ENCODE results near the gene MOCOS. TPM values are rescaled to one million over a fixed set of nuclear protein-coding genes. Genes with fewer than 3 reads are reported as not detected.
A peak's percentile ranks its signal among the peaks of the same experiment; 100 is the strongest.

MOCOS gene
- total and polyA plus RNA-seq, 2 of the 13 experiments (the other 11 are each of a cell fraction or from before 2014, with no cell fraction given): 7.7 to 15.4 TPM

- H3K4me1 ChIP-seq (ENCODE audit: insufficient read depth, low read length): peaks cover 54% of the 10 kb centered on the region
- in situ Hi-C loops (cut with HindIII; ENCODE audit: extremely low pct_ligation_motif_present, low pct_unique_long_range_greater_than_20kb) (no loop called here), intact Hi-C loops (cut with micrococcal nuclease; ENCODE audit: unreplicated experiment) (loop anchor here (2.0 to 10.0 kb wide), 3 partner anchors 59 to 97 kb away; partner anchors contain the start of genes ELP2 and SLC39A6)
- DNase-seq (ENCODE audit: low spot score) (peak; percentile 52), FAIRE-seq (no peak), ATAC-seq (peak; percentile 56)
- no peak overlapping the region for H2AFZ ChIP-seq (ENCODE audit: low read length)
- 3% methylated on average over 27 of the region's 43 CpGs for WGBS (ENCODE audit: low lambda C conversion rate)
- no TSS peak for BruUV-seq (replicated peaks)
- H3K4me3 ChIP-seq (replicated peaks in 1 of 3; ENCODE audit: insufficient read depth in 1 of 3, low read depth in 2 of 3, low read length in 3 of 3): peak overlapping the region; percentile 79 to 86 (median 81)
- H3K36me3 ChIP-seq (replicated peaks in 1 of 2; ENCODE audit: control insufficient read depth in 1 of 2, insufficient read depth in 2 of 2, low read length in 2 of 2): peaks cover 4 to 11% of the 10 kb centered on the region in 2 experiments; a peak in 2 of 5 replicates
- H3K4me2 ChIP-seq (ENCODE audit: low read depth, low read length): peak overlapping the region; percentile 70
- H3K9me3 ChIP-seq (ENCODE audit: low read length): no peaks in the 10 kb centered on the region
- peak overlapping the region; percentile 95 for H3K9ac ChIP-seq (ENCODE audit: insufficient read depth, low read depth, low read length)
- H3K27me3 ChIP-seq (ENCODE audit: control insufficient read depth in 1 of 2, insufficient read depth in 2 of 2, low read length in 2 of 2): no peaks in the 10 kb centered on the region; a peak in 1 of 5 replicates
- ChIA-PET CTCF (ENCODE audit: low intra/inter-chr PET ratio, low total read pairs) (no interaction called here), POLR2A (interaction anchor here (0.7 to 7.4 kb wide), 9 partner anchors 8 to 58 kb away, joined by 3 to 103 read pairs (median 5); partner anchors contain the start of genes ELP2 and SLC39A6)
- peaks cover 36% of the 10 kb centered on the region for H3K79me2 ChIP-seq (ENCODE audit: insufficient read depth, low read length)
- peak overlapping the region; percentile 72 for H3K27ac ChIP-seq (ENCODE audit: extremely low read length, insufficient read depth, low read length)
- H4K20me1 ChIP-seq (ENCODE audit: insufficient read depth, low read length): no peaks in the 10 kb centered on the region
- peak; percentile 18; the same call in 1 of the 2 replicates for TF ChIP-seq CCDC6 (CRISPR knock-in tag; IDR thresholded peaks at IDR 0.05)
- 0 out of 2 replicates have a peak, but pooled peaks have one; percentile 59 for TF ChIP-seq ZNF572 (CRISPR knock-in tag; IDR thresholded peaks at IDR 0.05)
- no peak for TF ChIP-seq ZNF724P (CRISPR knock-in tag; IDR thresholded peaks at IDR 0.05; ENCODE audit: borderline replicate concordance)
- TF ChIP-seq SAP130 (CRISPR knock-in tag; IDR thresholded peaks at IDR 0.05; ENCODE audit: low read depth): peak; percentile 57
- TF ChIP-seq EEA1 (CRISPR knock-in tag; IDR thresholded peaks at IDR 0.05; ENCODE audit: borderline replicate concordance): peak; percentile 7; the same call in 1 of the 2 replicates
- TF ChIP-seq RARA (CRISPR knock-in tag; IDR thresholded peaks at IDR 0.05): peak; percentile 38; the same call in 1 of the 2 replicates
- TF ChIP-seq ZNF580 (CRISPR knock-in tag; IDR thresholded peaks at IDR 0.05; ENCODE audit: borderline replicate concordance, low read depth): peak; percentile 29; the same call in 1 of the 2 replicates
- peak; percentile 73 for TF ChIP-seq ZNF232 (CRISPR knock-in tag; IDR thresholded peaks at IDR 0.05; ENCODE audit: borderline replicate concordance)
- TF ChIP-seq ZNF30 (CRISPR knock-in tag; IDR thresholded peaks at IDR 0.05): 0 out of 2 replicates have a peak, but pooled peaks have one; percentile 26
- TF ChIP-seq KDM2A (CRISPR knock-in tag; IDR thresholded peaks at IDR 0.05; ENCODE audit: borderline replicate concordance, low read depth): 0 out of 2 replicates have a peak, but pooled peaks have one; percentile 19
- TF ChIP-seq EP300 (IDR thresholded peaks at IDR 0.05; ENCODE audit: low read depth in 2 of 2, low read length in 2 of 2): no peak
- TF ChIP-seq EP300 (CRISPR knock-in tag; IDR thresholded peaks at IDR 0.05; ENCODE audit: borderline replicate concordance): peak; percentile 32; the same call in 1 of the 2 replicates
- TF ChIP-seq MIXL1 (CRISPR knock-in tag; IDR thresholded peaks at IDR 0.05): peak; percentile 33; the same call in 1 of the 2 replicates
- TF ChIP-seq NR3C1 (CRISPR knock-in tag; IDR thresholded peaks at IDR 0.05): no peak
- TF ChIP-seq ZNF773 (CRISPR knock-in tag; IDR thresholded peaks at IDR 0.05; ENCODE audit: borderline replicate concordance): no peak; the same call in 1 of the 2 replicates
- peak; percentile 56; the same call in 1 of the 2 replicates for TF ChIP-seq ZNF672 (CRISPR knock-in tag; IDR thresholded peaks at IDR 0.05)
- TF ChIP-seq ZBTB43 (CRISPR knock-in tag; conservative IDR thresholded peaks at IDR 0.05): peak; percentile 53; the same call in 1 of the 2 replicates
- 0 out of 2 replicates have a peak, but pooled peaks have one; percentile 8 for TF ChIP-seq CREBL2 (CRISPR knock-in tag; IDR thresholded peaks at IDR 0.05; ENCODE audit: borderline replicate concordance)
- no peak for TF ChIP-seq SP1 (IDR thresholded peaks at IDR 0.05)
- no peak for TF ChIP-seq SP1 (CRISPR knock-in tag; IDR thresholded peaks at IDR 0.05)
- no peak for TF ChIP-seq MAZ (IDR thresholded peaks at IDR 0.05; ENCODE audit: borderline replicate concordance, low read depth, low read length)
- peak; percentile 64; the same call in 1 of the 2 replicates for TF ChIP-seq MAZ (CRISPR knock-in tag; IDR thresholded peaks at IDR 0.05; ENCODE audit: low read depth)
- TF ChIP-seq CBX1 (IDR thresholded peaks at IDR 0.05; ENCODE audit: low read depth): no peak
- 0 out of 2 replicates have a peak, but pooled peaks have one; percentile 28 for TF ChIP-seq ELF4 (CRISPR knock-in tag; IDR thresholded peaks at IDR 0.05; ENCODE audit: borderline replicate concordance)
Measured at GRCh38 chr18:36187826-36188721, 777 bp downstream of the MOCOS start.
